ENCODE measurements around the gene SLC22A14.

The SLC22A14 gene

GRCh38 chr3:38359038-38359437, 76.9 kb downstream of the SLC22A14 start:
- DNase-seq = no peak
- H3K27ac ChIP-seq (ENCODE audit: insufficient read depth, low read length, poor library complexity, severe bottlenecking) = no peak overlapping the region
- no peaks in the 10 kb centered on the region for H3K27me3 ChIP-seq (replicated peaks; ENCODE audit: control insufficient read depth, insufficient read depth, low read length, poor library complexity, severe bottlenecking)
- no peak overlapping the region for H3K4me3 ChIP-seq (ENCODE audit: insufficient read depth, low read depth, low read length, poor library complexity, severe bottlenecking)
- H3K4me1 ChIP-seq (ENCODE audit: control insufficient read depth, insufficient read depth, low read length, poor library complexity, severe bottlenecking) = no peaks in the 10 kb centered on the region
- no peaks in the 10 kb centered on the region for H3K9me3 ChIP-seq (ENCODE audit: control insufficient read depth, low read length)
- H3K36me3 ChIP-seq (ENCODE audit: control insufficient read depth, insufficient read depth, low read length) = no peaks in the 10 kb centered on the region

GRCh38 chr3:38360345-38360744, 78.3 kb downstream of the SLC22A14 start:
- Histone ChIP-seq H3K27ac (ENCODE audit: insufficient read depth, low read length, poor library complexity, severe bottlenecking) (no peak overlapping the region), H3K27me3 (replicated peaks; ENCODE audit: control insufficient read depth, insufficient read depth, low read length, poor library complexity, severe bottlenecking) (no peaks in the 10 kb centered on the region), H3K36me3 (ENCODE audit: control insufficient read depth, insufficient read depth, low read length) (no peaks in the 10 kb centered on the region), H3K9me3 (ENCODE audit: control insufficient read depth, low read length) (no peaks in the 10 kb centered on the region), H3K4me1 (ENCODE audit: control insufficient read depth, insufficient read depth, low read length, poor library complexity, severe bottlenecking) (no peaks in the 10 kb centered on the region), H3K4me3 (ENCODE audit: insufficient read depth, low read depth, low read length, poor library complexity, severe bottlenecking) (no peak overlapping the region)
- DNase-seq = no peak

DNA sequence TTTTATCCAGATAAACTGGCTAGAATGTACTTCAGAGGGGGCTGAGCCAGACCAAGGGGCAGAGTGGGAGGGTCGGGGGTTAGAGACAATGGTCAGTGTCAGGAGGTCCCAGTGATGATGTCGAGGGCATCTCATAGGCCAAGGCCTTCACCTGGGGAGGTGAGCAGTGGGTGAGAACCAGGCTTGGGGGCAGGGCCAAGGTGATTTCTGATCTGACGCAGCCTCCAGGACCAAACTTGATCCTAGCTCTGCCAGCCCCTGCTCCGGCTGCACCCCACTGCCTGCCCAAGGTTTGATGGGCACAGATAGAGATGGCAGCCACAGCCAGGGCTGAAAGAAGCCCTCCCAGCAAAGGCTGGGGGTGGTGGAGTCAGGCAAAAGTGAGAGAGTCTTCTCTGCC, 79.4 kb downstream of the SLC22A14 start:
- Histone ChIP-seq H3K36me3 (ENCODE audit: control insufficient read depth, insufficient read depth, low read length) (no peaks in the 10 kb centered on the region), H3K27me3 (replicated peaks; ENCODE audit: control insufficient read depth, insufficient read depth, low read length, poor library complexity, severe bottlenecking) (no peaks in the 10 kb centered on the region), H3K9me3 (ENCODE audit: control insufficient read depth, low read length) (no peaks in the 10 kb centered on the region), H3K4me3 (ENCODE audit: insufficient read depth, low read depth, low read length, poor library complexity, severe bottlenecking) (no peak overlapping the region), H3K4me1 (ENCODE audit: control insufficient read depth, insufficient read depth, low read length, poor library complexity, severe bottlenecking) (no peaks in the 10 kb centered on the region), H3K27ac (ENCODE audit: insufficient read depth, low read length, poor library complexity, severe bottlenecking) (no peak overlapping the region)
- no peak for DNase-seq

DNA sequence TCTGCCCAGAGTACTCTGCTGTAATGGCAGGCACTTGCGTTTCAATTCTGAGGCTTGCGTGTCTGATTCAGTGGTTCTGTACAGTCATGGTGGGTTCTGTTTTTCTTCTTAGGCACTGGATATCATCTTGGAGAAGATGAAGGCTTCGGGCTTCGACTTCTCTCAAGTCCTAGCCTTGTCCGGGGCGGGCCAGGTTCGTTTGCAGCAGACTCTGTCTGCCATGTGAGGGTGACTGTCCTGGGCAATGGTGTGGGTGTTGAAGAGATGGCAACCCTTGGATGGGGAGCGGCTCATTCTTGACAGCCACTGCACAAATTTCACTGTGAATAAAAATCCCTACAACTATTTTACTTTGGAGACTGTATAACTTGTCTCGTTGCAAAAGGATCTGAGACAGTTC, 80.7 kb downstream of the SLC22A14 start:
- Histone ChIP-seq H3K4me1 (ENCODE audit: control insufficient read depth, insufficient read depth, low read length, poor library complexity, severe bottlenecking) (no peaks in the 10 kb centered on the region), H3K4me3 (ENCODE audit: insufficient read depth, low read depth, low read length, poor library complexity, severe bottlenecking) (no peak overlapping the region), H3K36me3 (ENCODE audit: control insufficient read depth, insufficient read depth, low read length) (no peaks in the 10 kb centered on the region), H3K27me3 (replicated peaks; ENCODE audit: control insufficient read depth, insufficient read depth, low read length, poor library complexity, severe bottlenecking) (no peaks in the 10 kb centered on the region), H3K27ac (ENCODE audit: insufficient read depth, low read length, poor library complexity, severe bottlenecking) (no peak overlapping the region), H3K9me3 (ENCODE audit: control insufficient read depth, low read length) (no peaks in the 10 kb centered on the region)
- DNase-seq = no peak

GRCh38 chr3:38364721-38365400, 82.8 kb downstream of the SLC22A14 start:
- Histone ChIP-seq H3K4me3 (ENCODE audit: insufficient read depth, low read depth, low read length, poor library complexity, severe bottlenecking) (no peak overlapping the region), H3K27me3 (replicated peaks; ENCODE audit: control insufficient read depth, insufficient read depth, low read length, poor library complexity, severe bottlenecking) (no peaks in the 10 kb centered on the region), H3K36me3 (ENCODE audit: control insufficient read depth, insufficient read depth, low read length) (no peaks in the 10 kb centered on the region), H3K27ac (ENCODE audit: insufficient read depth, low read length, poor library complexity, severe bottlenecking) (no peak overlapping the region), H3K4me1 (ENCODE audit: control insufficient read depth, insufficient read depth, low read length, poor library complexity, severe bottlenecking) (no peaks in the 10 kb centered on the region), H3K9me3 (ENCODE audit: control insufficient read depth, low read length) (no peaks in the 10 kb centered on the region)
- no peak for DNase-seq

GRCh38 chr3:38365469-38366062, 83.5 kb downstream of the SLC22A14 start:
- Histone ChIP-seq H3K4me1 (ENCODE audit: control insufficient read depth, insufficient read depth, low read length, poor library complexity, severe bottlenecking) (no peaks in the 10 kb centered on the region), H3K27ac (ENCODE audit: insufficient read depth, low read length, poor library complexity, severe bottlenecking) (no peak overlapping the region), H3K9me3 (ENCODE audit: control insufficient read depth, low read length) (no peaks in the 10 kb centered on the region), H3K27me3 (replicated peaks; ENCODE audit: control insufficient read depth, insufficient read depth, low read length, poor library complexity, severe bottlenecking) (no peaks in the 10 kb centered on the region), H3K4me3 (ENCODE audit: insufficient read depth, low read depth, low read length, poor library complexity, severe bottlenecking) (no peak overlapping the region), H3K36me3 (ENCODE audit: control insufficient read depth, insufficient read depth, low read length) (no peaks in the 10 kb centered on the region)
- DNase-seq = no peak

DNA sequence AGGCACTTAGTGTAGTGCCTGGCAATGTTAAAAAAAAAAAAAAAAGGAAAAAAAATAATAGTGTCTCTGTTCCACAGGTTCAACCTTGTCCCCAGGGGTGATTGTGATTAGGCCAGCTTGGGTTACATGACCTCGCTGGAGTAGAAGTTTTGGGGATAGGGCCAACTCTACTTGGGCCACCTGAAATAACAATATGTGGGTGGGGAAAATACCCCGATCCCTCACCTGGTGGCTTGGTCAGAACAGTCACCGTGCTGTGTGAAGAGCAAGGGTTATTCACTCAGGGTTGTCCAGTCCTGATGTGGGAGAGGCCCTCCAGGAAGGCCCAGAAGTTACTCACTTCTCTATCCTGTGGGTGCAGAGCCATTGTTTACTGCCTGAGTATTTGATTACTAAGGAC, 84.0 kb downstream of the SLC22A14 start:
- no peaks in the 10 kb centered on the region for H3K4me1 ChIP-seq (ENCODE audit: control insufficient read depth, insufficient read depth, low read length, poor library complexity, severe bottlenecking)
- no peak for DNase-seq
- no peaks in the 10 kb centered on the region for H3K36me3 ChIP-seq (ENCODE audit: control insufficient read depth, insufficient read depth, low read length)

GRCh38 chr3:38367779-38368178, 85.7 kb downstream of the SLC22A14 start:
- Histone ChIP-seq H3K4me1 (ENCODE audit: control insufficient read depth, insufficient read depth, low read length, poor library complexity, severe bottlenecking) (no peaks in the 10 kb centered on the region), H3K27me3 (replicated peaks; ENCODE audit: control insufficient read depth, insufficient read depth, low read length, poor library complexity, severe bottlenecking) (no peaks in the 10 kb centered on the region), H3K4me3 (ENCODE audit: insufficient read depth, low read depth, low read length, poor library complexity, severe bottlenecking) (no peak overlapping the region), H3K9me3 (ENCODE audit: control insufficient read depth, low read length) (no peaks in the 10 kb centered on the region), H3K36me3 (ENCODE audit: control insufficient read depth, insufficient read depth, low read length) (no peaks in the 10 kb centered on the region), H3K27ac (ENCODE audit: insufficient read depth, low read length, poor library complexity, severe bottlenecking) (no peak overlapping the region)
- no peak for DNase-seq

More for the DNA sequence above, 84.0 kb downstream of the SLC22A14 start:
- Histone ChIP-seq H3K9me3 (ENCODE audit: control insufficient read depth, low read length) (no peaks in the 10 kb centered on the region), H3K27me3 (replicated peaks; ENCODE audit: control insufficient read depth, insufficient read depth, low read length, poor library complexity, severe bottlenecking) (no peaks in the 10 kb centered on the region), H3K4me3 (ENCODE audit: insufficient read depth, low read depth, low read length, poor library complexity, severe bottlenecking) (no peak overlapping the region), H3K27ac (ENCODE audit: insufficient read depth, low read length, poor library complexity, severe bottlenecking) (no peak overlapping the region)
